Muscle of leg (tissue), 11 donors: ENCODE results near the gene C1QTNF12. TPM values are rescaled to one million over a fixed set of nuclear protein-coding genes. Genes with fewer than 3 reads are reported as not detected.

ENCODE experiments used
- DNase-seq: peaks from one replicate; pipeline ENCODE4 v3.0.0; 2013
- H3K27ac ChIP-seq: one replicate; pipeline ENCODE4 v1.5.1; 2013; ENCODE audit warnings: mild to moderate bottlenecking, low read length, control low read depth
- H3K27me3 ChIP-seq: one replicate; pipeline ENCODE4 v1.6.1; 2013; ENCODE audit warnings: low read length; ENCODE audit not compliant: control insufficient read depth, insufficient read depth
- H3K36me3 ChIP-seq: one replicate; pipeline ENCODE4 v1.6.1; 2013; ENCODE audit warnings: low read length; ENCODE audit not compliant: control insufficient read depth, insufficient read depth
- H3K4me1 ChIP-seq: one replicate; pipeline ENCODE4 v1.6.1; 2013; ENCODE audit warnings: low read length; ENCODE audit not compliant: control insufficient read depth, insufficient read depth
- H3K4me3 ChIP-seq: one replicate; pipeline ENCODE4 v1.5.1; 2013; ENCODE audit warnings: low read length, control low read depth
- H3K9me3 ChIP-seq: replicated peaks from 2 replicates; pipeline ENCODE4 v1.6.1; 2013; ENCODE audit warnings: low read depth, low read length; ENCODE audit not compliant: control insufficient read depth
- WGBS: methylation state at CpG from one replicate; pipeline ENCODE4 v1.1.5; 2013; ENCODE audit warnings: missing lambda C conversion rate; ENCODE audit not compliant: insufficient coverage; 5-methylcytosine and 5-hydroxymethylcytosine counted together
- polyA plus RNA-seq, 8 donors: library from polyadenylated mRNA; unstranded; fragments of 120-200 nt; gene quantifications; one replicate each; pipeline versions ENCODE4 v1.2.1 to v1.2.3, GENCODE V29; 2013; ENCODE audit warnings: inconsistent platforms in 1 of 8, low replicate concordance in 1 of 8; ENCODE audit not compliant: insufficient read length in 8 of 8, insufficient read depth in 1 of 8
- total RNA-seq: library from RNA; stranded (reverse); fragments of 120-200 nt; gene quantifications from one replicate; pipeline ENCODE4 v1.2.4, GENCODE V29; 2013

Gene C1QTNF12
- total and polyA plus RNA-seq, 9 donors = 1.9 to 8.7 (median 4.8) TPM

- H3K27ac ChIP-seq = no peak overlapping the region
- no peaks in the 10 kb centered on the region for H3K9me3 ChIP-seq
- no peak for DNase-seq
- 76% methylated on average over 23 of the region's 27 CpGs for WGBS
- no peak overlapping the region for H3K4me3 ChIP-seq
- H3K27me3 ChIP-seq = peaks cover 30% of the 10 kb centered on the region
- peaks cover 18% of the 10 kb centered on the region for H3K36me3 ChIP-seq
- peaks cover 66% of the 10 kb centered on the region for H3K4me1 ChIP-seq
These were observed 11.3 kb downstream of the C1QTNF12 start for GRCh38 chr1:1235016-1235744.

GRCh38 chr1:1234180-1234808, 12.2 kb downstream of the C1QTNF12 start:
- Histone ChIP-seq H3K27me3 (peaks cover 21% of the 10 kb centered on the region), H3K36me3 (peaks cover 23% of the 10 kb centered on the region), H3K4me3 (no peak overlapping the region), H3K9me3 (no peaks in the 10 kb centered on the region), H3K4me1 (peaks cover 67% of the 10 kb centered on the region), H3K27ac (no peak overlapping the region)
- no peak for DNase-seq
- WGBS = 94% methylated on average over 26 of the region's 28 CpGs

GRCh38 chr1:1233567-1233892, 13.0 kb downstream of the C1QTNF12 start:
- Histone ChIP-seq H3K9me3 (no peaks in the 10 kb centered on the region), H3K4me3 (no peak overlapping the region), H3K27ac (no peak overlapping the region), H3K4me1 (peaks cover 62% of the 10 kb centered on the region), H3K36me3 (peaks cover 29% of the 10 kb centered on the region), H3K27me3 (peaks cover 13% of the 10 kb centered on the region)
- DNase-seq = no peak
- 94% methylated on average over 11 of the region's 15 CpGs for WGBS

GRCh38 chr1:1232796-1233566, 13.5 kb downstream of the C1QTNF12 start:
- peaks cover 8% of the 10 kb centered on the region for H3K27me3 ChIP-seq
- no peak for DNase-seq
- peaks cover 35% of the 10 kb centered on the region for H3K36me3 ChIP-seq
- H3K4me3 ChIP-seq = no peak overlapping the region
- H3K27ac ChIP-seq = no peak overlapping the region
- WGBS = 77% methylated on average over 90 of the region's 98 CpGs
- peaks cover 56% of the 10 kb centered on the region for H3K4me1 ChIP-seq
- H3K9me3 ChIP-seq = no peaks in the 10 kb centered on the region

- H3K4me1 ChIP-seq = peaks cover 49% of the 10 kb centered on the region
- DNase-seq = no peak
- 4% methylated on average over 100 of the region's 100 CpGs for WGBS
These were observed 14.2 kb downstream of the C1QTNF12 start, which contains the start of gene B3GALT6 for GRCh38 chr1:1232208-1232795. Gene B3GALT6 (plus strand): TSS chr1:1232237. CDS start chr1:1232279, 42 bp downstream.

GRCh38 chr1:1231400-1232207, 14.9 kb downstream of the C1QTNF12 start, which contains the start of gene SDF4:
Gene SDF4 (minus strand): TSS chr1:1232001. CDS start chr1:1228772, 3,229 bp downstream.
- H3K4me1 ChIP-seq = peaks cover 43% of the 10 kb centered on the region
- H3K36me3 ChIP-seq = peaks cover 45% of the 10 kb centered on the region
- DNase-seq = peak; percentile 99
- under 1% methylated on average over 99 of the region's 99 CpGs for WGBS
- no peaks in the 10 kb centered on the region for H3K27me3 ChIP-seq
- H3K27ac ChIP-seq = peak within 1 kb of the TSS; percentile 66
- no peaks in the 10 kb centered on the region for H3K9me3 ChIP-seq
- H3K4me3 ChIP-seq = peak within 1 kb of the TSS; percentile 82

More at GRCh38 chr1:1232208-1232795, 14.2 kb downstream of the C1QTNF12 start, which contains the start of gene B3GALT6:
- peak within 1 kb of the TSS; percentile 66 for H3K27ac ChIP-seq
- no peaks in the 10 kb centered on the region for H3K9me3 ChIP-seq
- peak within 1 kb of the TSS; percentile 82 for H3K4me3 ChIP-seq
- H3K36me3 ChIP-seq = peaks cover 41% of the 10 kb centered on the region
- peaks cover under 1% of the 10 kb centered on the region for H3K27me3 ChIP-seq

GRCh38 chr1:1230656-1231399, 15.7 kb downstream of the C1QTNF12 start:
- H3K27ac ChIP-seq = peak overlapping the region; percentile 66
- no peaks in the 10 kb centered on the region for H3K27me3 ChIP-seq
- 13% methylated on average over 16 of the region's 24 CpGs for WGBS
- peaks cover 53% of the 10 kb centered on the region for H3K36me3 ChIP-seq
- H3K4me3 ChIP-seq = peak overlapping the region; percentile 82
- H3K4me1 ChIP-seq = peaks cover 35% of the 10 kb centered on the region
- no peak for DNase-seq
- H3K9me3 ChIP-seq = no peaks in the 10 kb centered on the region

- H3K4me3 ChIP-seq = no peak overlapping the region
- peaks cover 27% of the 10 kb centered on the region for H3K4me1 ChIP-seq
- no peak for DNase-seq
- WGBS = 86% methylated on average over 19 of the region's 19 CpGs
- no peak overlapping the region for H3K27ac ChIP-seq
- H3K27me3 ChIP-seq = no peaks in the 10 kb centered on the region
- peaks cover 56% of the 10 kb centered on the region for H3K36me3 ChIP-seq
- no peaks in the 10 kb centered on the region for H3K9me3 ChIP-seq
These were observed 16.8 kb downstream of the C1QTNF12 start for GRCh38 chr1:1229770-1230169.
